Medulla oblongata (tissue), 1 donor: ENCODE measurements around the gene PARD3.
"Not testable (repeated sequence)": the region's sequence is repeated elsewhere in the genome, so short reads cannot be mapped to it uniquely, and the experiment has no call there.

Experiments
- DNase-seq: peaks from one replicate; pipeline ENCODE4 v3.0.0-alpha.2; 2015; ENCODE audit errors: extremely low spot score

Gene PARD3

DNA sequence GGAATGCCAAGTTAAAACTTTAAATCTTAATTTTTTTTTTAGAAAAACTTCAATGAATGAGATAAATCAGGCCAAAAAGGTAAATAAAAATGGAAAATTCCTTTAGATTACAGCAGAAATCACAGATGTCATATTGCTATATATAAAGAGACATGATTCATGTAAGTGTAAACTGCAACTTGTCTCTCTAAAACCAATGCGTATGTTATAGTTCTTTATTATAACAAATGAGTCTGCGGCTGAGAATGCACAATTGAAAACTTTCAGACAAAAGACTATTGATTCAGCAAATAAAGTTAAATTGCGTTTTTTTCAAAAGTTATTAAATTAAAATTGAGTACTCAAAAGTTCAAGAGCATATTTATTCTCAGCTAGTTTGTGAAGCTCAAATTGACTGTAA lies 425.3 kb downstream of the PARD3 start:
- DNase-seq: no peak

DNA sequence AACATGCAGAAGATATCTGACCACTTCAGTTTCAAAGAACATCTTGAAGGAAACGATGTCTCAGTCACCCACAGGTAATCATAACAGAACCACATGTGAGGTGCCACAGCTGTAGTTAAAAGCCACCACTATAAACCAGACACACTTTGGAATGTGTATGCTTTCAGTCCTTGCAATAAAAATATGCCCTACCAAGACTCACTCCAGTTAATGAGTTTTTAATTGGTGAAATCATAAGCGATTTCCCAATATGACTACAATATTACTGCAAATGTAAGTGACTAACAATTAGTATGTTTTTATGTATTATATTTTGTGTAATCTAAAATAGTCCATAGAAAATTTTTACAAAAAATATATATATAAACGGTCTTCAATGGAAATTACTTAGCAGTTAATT lies 428.2 kb downstream of the PARD3 start:
- DNase-seq: no peak

GRCh38 chr10:34384372-34384771 lies 430.7 kb downstream of the PARD3 start:
- no peak for DNase-seq

DNA sequence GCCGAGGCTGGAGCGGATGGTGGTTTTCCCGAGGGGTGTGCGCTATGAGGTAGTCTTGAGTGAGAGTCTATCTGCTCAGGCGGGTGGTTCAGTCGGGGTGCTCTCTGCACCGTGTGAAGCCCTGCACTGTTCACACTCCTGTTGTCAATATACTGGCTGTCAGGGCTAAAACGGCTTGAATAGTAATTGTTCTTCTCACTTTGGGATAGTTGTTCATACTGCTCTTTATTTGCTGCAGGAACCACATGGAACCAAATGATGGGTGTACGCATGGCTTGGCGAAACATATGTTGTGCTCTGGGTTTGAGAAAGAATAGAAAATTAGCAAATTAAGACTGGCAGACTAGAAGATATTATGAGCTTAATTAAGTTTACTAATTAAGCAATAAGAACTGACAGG lies 432.5 kb downstream of the PARD3 start:
- DNase-seq: no peak

GRCh38 chr10:34380856-34381255 lies 434.2 kb downstream of the PARD3 start:
- no peak for DNase-seq

DNA sequence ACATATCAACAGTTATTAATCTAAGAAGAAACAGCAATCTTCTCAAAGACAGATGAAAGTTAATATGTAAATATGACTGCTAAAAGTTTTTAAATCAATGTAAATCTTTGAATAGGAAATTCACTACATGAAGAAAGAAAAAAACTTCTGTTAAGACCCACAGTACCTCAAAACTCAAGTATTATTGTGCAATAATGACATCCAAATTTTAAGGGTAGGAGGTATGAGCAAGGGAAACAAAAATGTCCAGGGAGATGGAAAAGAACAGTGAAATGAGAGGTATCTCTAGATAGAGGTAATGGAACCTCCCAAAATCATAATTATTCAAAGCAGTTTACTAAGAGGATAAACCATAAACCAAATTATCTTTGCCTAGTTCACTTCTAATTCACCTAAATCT lies 436.8 kb downstream of the PARD3 start:
- no peak for DNase-seq

DNA sequence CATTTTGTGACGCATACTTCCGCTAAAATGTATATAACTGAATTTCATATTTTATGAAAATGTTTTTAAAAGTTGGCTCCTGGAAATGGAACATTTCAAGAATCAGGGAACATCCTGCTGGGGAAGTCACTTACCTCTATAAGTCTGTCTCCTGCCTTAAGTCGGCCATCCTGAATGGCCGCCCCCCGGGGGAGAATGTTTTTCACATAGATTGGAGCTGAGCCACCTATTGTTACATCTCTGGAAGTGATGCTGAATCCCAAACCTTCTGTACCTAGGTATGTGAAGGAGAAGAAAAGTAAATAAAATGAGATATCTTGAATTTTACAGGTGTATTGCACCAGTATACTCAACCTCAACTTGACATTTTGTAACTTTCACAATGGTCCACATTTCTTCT lies 437.3 kb downstream of the PARD3 start:
- no peak for DNase-seq

DNA sequence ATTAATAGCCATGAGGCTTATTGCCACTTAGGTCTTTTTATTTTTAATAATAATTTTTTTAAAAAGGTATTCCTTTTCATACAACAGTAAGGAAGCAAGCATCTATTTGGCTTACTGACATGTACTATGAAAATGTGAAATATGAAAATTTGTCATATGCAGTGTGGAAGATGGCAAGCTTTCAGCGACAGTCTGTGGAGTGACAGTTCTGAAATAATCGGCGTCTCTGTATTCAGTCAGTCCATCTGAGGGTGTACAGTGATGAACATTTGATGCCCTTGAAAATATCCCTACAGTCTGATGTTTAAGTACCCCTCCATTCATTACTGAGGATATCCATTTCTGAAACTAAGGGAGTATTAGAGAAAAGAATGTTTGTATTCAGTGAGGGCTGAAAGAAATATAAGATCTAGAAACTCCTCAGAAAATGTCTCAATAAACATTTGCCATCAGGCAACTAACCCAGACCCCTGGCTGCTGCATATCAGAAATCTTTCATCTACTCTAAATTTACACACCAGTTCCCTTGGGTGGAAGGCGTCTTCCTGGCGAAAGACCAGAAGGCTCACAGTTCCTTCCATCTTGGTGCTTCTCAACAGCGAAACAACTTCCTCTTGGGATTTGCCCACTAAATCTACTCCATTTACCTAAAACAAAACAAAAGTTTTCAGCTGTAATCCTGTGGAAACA lies 440.6 kb downstream of the PARD3 start:
- DNase-seq: peak; percentile 54

DNA sequence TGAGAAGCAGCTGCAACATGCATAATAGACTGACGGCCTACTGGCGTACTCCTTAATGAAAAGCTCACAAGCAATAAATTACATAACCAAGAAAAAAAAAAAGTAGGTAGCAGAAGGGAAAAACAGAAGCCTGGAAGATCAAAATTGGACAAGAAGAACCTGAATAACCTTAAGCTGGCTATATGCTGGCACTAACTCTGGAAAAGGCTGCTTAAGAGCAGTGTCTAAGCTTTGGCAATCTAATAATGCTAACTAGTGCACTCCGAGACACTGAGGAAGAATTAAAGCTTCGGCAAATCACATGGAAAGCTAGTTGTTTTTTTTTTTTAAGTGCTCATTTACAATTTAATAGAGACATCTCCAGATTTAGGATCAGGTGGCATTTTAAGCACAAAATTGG lies 441.9 kb downstream of the PARD3 start:
- peak; percentile 20 for DNase-seq

DNA sequence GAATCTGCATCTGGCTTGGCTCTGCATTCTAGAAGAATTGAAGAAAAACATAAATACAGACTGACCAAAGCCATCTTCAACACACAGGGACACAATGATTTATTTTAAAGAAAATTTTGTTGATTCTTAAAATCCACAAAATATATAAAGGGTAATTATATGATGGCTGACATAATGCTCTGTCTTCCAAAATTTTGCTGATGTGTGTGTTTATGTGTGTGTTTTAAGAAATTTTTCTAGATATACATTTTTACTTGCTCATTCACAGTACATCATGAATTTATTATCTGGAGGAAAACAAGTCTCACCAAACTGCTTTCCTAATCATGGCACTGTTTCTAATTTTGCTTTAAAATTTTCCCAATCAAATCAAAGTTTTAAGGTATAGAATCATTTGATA lies 442.6 kb downstream of the PARD3 start:
- DNase-seq: no peak

DNA sequence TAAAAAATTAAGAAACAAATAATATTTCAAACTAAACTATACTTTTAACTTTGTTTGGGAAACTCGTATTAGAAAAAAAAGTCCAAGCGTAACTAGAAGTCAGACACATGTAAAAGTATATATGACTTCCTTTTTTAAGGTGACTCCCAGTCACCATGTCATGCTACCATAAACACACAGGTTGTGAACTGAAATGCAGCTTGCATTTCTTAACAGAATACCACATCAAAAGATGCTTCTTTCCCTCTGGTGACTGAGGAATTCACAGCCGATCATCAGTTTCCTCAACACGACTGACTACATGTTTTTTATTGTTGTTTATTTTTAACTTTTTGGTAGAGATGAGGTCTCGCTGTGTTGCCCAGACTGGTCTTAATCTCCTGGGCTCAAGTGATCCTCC lies 445.0 kb downstream of the PARD3 start:
- DNase-seq: no peak

DNA sequence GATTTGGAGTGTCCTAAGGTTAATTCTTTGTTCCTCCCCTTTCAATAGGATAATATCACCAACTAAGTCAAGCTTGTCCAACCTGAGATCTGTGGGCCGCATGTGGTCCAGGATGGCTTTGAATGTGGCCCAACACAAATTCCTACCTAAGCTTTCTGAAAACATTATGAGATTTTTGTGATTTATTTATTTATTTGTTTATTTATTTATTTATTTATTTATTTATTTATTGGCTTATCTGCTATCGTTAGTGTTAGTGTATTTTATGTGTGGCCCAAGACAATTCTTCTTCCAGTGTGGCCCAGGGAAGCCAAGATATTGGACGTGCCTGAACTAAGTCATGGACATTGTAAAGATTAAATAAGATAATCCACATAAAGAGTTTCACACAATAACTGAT lies 446.0 kb downstream of the PARD3 start:
- no peak for DNase-seq

DNA sequence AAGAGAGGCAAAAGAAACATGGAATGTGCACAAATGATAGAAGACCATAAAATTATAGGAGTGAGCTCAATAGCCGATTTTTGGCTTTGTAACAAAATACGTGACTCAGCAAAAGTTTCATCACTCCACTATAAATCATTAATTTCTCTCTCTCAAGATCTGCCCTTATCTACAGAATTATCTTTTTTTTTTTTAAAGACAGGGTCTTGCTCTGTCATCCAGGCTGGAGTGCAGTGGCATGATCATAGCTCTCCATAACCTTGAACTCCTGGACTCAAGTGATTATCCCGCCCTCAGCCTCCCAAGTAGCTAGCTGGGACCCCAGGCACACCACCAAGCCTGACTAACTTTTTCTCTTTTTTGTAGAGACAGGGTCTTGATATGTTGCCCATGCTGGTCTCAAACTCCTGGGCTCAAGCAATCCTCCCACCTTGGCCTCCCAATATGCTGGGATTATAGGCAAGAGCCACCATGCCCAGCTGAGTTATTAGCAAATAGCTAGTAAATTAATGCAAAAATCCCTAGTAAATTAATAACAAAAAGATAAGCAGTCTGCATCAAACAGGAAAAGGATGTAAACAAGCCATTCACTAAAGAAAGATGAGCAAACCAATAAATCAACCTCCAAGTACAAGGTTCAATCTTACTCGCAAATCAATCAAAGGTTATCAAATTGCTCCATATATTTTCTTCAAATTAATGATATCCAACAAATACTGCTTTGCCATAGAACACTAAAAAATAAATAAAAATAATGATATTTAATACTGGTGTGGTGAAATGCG lies 450.7 kb downstream of the PARD3 start:
- no peak for DNase-seq

DNA sequence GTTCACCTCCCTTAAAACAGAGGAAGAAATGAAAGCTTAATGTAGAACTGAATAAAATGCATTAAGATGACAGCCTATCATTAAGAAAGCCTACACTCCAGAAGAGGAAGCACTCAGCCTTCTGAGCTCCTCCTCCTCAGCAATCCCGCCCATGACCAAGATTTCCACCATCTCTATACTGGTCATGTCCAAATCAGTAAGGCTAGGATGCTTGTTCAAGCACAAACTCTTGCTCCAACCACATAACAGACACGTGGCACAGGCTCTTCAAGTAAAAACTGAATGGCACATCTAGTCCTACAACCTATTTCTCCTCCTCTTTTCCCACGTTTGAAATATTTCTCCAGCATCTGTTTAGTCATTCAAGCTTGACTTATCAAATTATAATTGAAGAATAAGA lies 454.1 kb downstream of the PARD3 start:
- no peak for DNase-seq

GRCh38 chr10:34359435-34359813 lies 455.7 kb downstream of the PARD3 start:
- DNase-seq: no peak

DNA sequence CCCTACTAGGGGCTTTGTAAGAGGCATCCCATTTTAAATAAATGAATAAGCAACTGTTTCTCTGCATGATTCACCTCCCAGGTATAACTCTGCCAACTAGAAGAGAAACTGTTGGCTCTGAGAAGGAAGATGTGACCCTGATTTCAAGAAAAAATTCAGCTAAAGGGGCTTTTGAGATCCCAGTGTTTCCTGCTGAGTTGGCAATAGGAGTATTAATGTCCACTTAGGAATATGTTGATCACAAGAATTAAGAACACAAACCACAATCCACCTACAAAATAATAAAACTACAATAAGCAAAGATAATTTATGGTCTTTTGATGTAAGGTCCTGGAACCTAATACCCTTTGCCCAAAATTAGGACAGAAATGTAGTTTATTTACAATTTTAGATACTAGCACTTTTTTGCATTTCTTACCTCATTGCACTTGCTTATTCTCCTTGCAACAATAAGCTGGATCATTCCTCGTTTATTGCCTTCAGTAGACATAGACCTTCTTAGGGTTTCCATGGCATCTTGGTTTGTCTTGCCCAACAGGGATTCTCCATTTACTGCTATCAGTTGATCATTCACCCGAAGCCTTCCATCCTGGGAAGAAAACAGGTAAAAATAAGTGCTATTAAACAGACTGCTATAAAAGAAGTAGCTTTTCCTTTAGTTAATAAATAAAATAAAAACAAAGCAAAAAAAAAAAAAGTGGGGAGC lies 456.2 kb downstream of the PARD3 start:
- no peak for DNase-seq

GRCh38 chr10:34356463-34356862 lies 458.6 kb downstream of the PARD3 start:
- DNase-seq: no peak

- DNase-seq: not testable (repeated sequence)
Observed at GRCh38 chr10:34353530-34353929, 461.6 kb downstream of the PARD3 start.

- DNase-seq: not testable (repeated sequence)
Observed at GRCh38 chr10:34352599-34353204, 462.4 kb downstream of the PARD3 start.

DNA sequence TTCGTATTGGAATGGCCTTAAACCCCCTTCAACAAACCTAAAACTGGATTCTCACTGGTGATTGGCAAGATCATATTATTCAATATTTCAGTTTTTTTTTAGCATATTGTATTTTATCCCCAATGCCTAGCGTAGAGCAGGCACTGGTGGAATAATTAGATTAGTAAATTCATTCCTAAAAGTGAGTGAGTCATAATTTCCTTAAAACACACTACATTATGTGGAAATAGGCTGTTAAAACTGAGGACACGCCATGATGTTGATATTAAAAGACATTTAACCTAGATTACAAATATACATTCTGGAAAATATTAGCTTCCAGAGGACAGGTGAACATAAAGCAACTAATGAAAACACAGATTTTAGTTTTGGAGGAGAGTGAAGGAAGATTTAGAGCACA lies 463.9 kb downstream of the PARD3 start:
- DNase-seq: no peak

- no peak for DNase-seq
Observed at GRCh38 chr10:34348917-34349485, 466.1 kb downstream of the PARD3 start.

DNA sequence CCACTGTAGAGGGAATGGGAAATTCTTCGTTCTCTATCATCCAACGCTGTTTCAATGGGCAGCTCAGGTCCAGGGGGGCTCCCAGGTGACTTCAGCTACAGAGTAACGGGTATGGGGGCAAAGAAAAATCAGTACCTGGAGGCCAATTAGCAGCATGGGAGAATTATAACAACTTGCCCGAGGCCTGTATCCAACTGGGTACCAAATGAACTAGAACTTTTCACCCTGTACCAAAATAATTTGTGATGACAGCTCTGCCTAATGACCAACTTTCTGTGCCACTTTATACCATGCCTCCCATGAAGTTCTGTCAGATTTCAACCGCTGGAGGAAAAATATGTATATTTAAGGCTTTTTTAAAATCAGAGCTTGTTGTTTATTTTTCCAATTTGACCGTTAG lies 467.1 kb downstream of the PARD3 start:
- DNase-seq: no peak
